ENCODE data around the gene HTR5A. TPM values are rescaled to one million over a fixed set of nuclear protein-coding genes. Genes with fewer than 3 reads are reported as not detected.

The HTR5A gene
- total RNA-seq, 1 experiment from 2014 or later, result not detected

DNA sequence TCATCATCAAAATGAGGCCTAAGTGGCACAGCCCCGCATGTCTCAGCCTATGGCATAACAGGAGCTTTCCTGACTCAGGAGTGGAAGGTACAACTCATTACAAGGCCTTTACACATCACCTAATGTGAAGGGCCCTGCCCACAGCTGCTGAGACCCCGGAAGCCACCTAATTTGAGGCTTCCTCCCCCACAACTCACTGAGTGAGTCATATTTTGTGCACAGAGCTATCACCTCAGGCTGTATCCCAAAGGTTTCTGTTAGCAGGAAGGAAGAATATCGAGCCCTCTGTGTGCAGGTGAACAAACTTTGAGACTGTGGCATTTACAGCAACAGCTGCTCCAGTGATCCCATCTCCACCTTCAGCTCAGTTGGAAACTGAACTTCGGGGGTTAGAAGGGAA, 20.6 kb downstream of the HTR5A start:
- no peak for DNase-seq (ENCODE audit: low spot score)

- DNase-seq (ENCODE audit: low spot score), result peak; percentile 4
Measured at GRCh38 chr7:155093596-155093995, 23.5 kb downstream of the HTR5A start.

DNA sequence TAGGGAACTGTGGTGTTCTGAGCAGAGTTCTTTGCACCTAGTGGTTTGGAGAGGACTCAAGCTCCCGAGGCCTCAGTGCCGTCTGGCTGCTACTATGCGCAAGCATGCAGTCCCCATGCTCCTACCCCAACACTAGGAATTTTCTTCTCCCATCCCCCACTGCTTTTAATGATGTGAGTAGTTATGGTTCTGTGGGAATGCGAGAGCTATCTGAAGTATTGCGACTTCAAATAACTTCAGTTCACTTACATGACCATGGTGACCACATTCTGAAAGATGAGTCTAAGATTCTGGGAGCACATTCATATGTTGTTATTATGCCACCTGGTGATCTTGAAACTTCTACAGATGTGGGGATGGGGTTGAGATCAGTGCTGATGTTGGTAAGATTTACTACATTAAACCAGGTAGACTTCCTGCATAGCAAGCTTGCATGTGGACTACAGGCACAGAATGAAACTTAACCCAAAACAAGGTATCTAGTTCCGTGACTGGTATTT, 24.6 kb downstream of the HTR5A start:
- DNase-seq (ENCODE audit: low spot score), result no peak

DNA sequence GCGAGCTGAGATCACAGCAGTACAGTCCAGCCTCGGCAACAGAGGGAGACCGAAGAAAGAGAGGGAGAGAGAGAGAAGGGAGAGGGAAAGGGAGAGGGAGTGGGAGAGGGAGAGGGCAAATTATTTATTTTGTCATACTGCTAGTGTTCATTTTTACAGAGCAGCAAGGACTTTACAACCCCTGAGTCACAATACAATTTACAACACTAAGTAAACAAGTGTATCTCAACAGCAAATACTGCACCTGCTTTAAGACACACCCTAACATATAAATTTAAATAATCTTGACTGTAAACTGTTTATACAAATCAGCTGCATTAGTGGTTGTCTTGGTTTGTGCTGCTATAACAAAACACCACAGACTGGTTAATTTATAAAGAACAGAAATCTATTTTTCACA, 27.2 kb downstream of the HTR5A start:
- DNase-seq (ENCODE audit: low spot score), result no peak

DNA sequence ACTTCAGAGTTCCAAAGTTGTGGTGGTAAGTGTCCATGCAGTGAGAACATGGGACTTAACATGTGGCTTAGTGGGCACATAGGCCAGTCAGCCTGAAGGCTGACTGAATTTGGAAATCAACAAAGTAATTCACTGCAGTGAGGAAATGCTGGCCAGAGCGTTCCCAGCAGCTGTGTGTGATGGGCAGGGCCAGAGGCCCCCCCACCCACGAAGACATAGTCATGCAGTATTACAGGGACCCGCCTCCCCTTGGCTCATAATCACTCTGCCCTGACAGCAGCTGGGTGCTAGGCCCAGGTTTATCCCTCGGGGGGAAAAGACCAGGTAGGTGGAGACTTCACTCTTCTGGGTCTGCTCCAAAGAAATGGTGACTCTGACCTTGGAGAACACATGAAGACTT, 33.7 kb downstream of the HTR5A start:
- DNase-seq (ENCODE audit: low spot score), result no peak

GRCh38 chr7:155104913-155105312, 34.8 kb downstream of the HTR5A start:
- no peak for DNase-seq (ENCODE audit: low spot score)

DNA sequence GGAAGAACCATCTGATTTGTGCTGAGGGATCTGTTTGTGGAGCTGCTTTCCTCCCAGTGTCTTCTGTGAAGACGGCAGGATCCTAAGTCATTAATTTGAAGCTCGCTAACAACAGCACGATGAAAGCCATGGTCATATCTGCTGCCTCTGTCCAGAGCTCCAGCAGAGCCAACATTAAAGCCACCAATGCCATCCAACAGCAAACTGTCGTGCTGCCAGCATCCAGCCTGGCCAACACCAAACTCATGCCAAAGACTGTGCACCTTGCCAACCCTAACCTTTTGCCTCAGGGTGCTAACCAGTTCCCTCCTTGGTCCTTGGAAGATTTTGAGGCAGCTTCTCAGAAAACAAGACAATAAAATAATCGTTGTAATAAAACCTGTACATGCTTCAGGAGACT, 36.2 kb downstream of the HTR5A start:
- no peak for DNase-seq (ENCODE audit: low spot score)

GRCh38 chr7:155107126-155107525, 37.0 kb downstream of the HTR5A start:
- DNase-seq (ENCODE audit: low spot score), result no peak

DNA sequence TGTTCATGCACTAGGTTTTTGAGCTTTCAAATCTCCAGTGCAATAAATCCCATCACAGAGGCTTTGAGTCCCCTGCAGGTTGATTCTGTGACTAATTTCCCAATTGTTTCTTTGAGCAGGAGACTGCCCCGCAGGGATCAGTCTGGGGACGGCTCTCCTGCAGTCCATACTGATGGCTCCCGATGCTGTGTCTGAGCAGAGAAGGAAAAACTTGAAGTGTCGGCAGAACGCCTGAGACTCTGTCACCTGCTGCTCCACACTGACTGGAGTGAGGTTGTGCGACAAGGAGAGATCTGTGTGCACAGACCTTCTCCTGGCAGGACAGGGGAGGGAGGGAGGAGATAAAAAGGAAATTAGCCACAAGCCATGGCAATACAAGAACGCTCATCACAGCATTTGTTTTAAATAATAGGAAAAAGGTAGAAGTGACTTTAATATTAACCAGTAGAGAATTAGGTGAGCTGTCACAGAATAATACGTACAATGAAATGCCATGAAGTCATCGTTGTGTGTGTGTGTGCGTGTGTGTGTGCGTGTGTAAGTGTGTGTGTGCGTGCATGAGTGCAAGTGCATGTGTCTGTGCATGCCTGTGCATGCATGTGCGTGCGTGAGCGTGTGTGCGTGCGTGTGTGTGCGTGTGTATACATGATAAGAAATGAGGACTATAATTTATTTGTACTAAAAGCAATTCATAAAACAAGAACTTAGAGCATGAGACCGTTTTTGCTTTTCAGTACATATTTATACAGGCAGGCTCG, 38.2 kb downstream of the HTR5A start:
- DNase-seq (ENCODE audit: low spot score), result no peak

GRCh38 chr7:155109121-155109520, 39.0 kb downstream of the HTR5A start:
- no peak for DNase-seq (ENCODE audit: low spot score)

- DNase-seq (ENCODE audit: low spot score), result no peak
Measured at GRCh38 chr7:155115288-155115687, 45.2 kb downstream of the HTR5A start.

DNA sequence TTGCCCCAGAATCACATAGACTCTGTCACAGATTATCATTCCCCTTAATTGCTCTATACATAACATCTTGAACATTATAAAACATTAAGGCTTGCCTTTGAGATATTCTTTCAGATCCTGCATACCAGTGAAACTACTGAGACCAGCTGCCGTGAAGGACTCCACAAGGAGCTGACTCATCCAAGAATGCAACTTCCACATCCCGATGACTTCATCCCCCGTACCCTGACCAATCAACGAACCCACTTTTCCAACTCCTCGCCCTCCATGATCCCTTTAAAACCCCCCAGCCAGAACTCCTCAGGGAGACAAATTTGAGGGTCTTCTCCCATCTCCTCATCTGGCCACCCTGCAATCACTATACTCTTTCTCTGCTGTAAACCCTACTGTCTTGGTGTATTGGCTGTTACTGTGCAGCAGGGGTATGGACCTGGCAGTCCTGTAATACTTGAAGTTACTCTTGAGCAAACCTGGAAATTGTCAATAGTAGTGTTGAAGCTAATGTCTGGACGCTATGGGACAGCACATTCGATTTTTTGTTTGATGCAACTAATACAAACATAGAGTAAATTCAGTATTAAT, 49.8 kb downstream of the HTR5A start:
- DNase-seq (ENCODE audit: low spot score), result no peak

DNA sequence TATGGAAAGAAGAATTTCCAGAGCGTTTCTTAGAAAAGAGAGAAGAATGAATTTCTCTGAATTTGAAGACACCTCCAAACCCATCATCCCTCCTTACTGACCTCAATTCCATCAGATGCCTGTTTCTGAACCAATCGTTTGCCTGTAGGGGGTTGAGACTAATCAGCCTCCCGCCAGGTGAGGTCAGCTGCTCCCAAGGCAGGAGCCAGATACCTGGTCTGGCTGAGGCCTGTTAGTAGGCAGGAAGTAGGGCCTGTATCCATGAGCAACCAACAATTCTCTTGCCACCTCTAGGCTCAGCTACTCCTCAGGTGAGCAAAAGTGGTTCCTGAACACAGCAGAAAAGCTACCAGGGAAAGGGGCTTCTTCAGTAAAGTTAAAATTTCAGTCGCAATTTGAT, 50.3 kb downstream of the HTR5A start:
- no peak for DNase-seq (ENCODE audit: low spot score)

DNA sequence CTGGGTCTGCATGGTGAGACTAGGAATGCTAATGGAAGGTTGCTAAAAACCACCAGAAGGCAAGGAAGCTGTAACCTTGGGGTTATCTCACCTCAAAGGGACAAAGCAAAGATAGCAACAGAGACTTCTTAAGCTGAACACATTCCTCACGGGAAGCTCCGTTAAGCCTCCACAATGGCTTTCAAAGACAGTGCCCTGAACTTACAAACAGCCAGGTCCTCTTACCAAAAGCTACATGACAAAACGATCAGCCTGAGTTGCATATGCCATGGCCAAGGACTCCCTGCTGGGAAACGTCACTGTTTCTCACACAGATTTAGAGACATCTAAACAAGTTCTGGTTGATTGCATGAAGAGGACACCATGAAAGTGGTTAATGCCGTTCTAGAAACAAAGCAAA, 52.7 kb downstream of the HTR5A start:
- DNase-seq (ENCODE audit: low spot score), result no peak

- DNase-seq (ENCODE audit: low spot score), result no peak
Measured at GRCh38 chr7:155123413-155123812, 53.3 kb downstream of the HTR5A start.

- DNase-seq (ENCODE audit: low spot score), result no peak
Measured at GRCh38 chr7:155124706-155125105, 54.6 kb downstream of the HTR5A start.

GRCh38 chr7:155129186-155129585, 59.1 kb downstream of the HTR5A start:
- no peak for DNase-seq (ENCODE audit: low spot score)

DNA sequence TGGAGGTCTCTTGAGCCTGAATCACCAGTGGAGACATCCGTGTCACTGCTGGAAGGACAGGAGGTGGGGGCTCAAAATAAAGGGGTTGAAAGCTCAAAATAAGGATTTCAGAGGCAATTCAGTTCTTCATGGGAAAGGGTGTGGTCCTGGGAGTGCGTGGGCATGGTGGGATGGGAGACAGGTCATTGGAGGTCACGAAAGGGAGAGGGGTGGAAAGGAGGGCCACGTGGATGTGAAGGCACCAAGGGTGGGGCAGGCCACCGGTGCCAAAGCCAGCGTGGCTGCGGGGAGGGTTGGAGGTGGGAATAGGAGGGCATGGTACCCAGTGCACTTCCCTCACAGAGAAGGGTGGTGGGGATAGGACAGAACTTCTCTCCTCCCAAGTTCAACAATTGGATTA, 59.7 kb downstream of the HTR5A start:
- DNase-seq (ENCODE audit: low spot score), result no peak

DNA sequence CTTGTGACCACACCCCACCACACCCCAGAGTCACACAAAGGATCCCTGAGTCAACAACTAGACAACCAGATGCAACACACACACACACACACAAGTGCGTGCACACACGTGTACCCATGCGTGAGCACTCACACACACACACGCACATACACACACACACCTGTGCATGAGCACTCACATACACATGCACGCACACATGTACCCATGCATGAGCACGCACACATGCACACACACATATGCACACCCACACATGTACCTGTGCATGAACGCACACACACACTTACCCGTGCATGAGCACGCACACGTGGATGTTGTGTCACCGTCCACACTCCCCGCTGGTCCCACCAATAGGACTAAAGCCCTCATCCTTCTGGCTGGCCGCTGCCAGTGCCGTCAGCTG, 60.4 kb downstream of the HTR5A start:
- DNase-seq (ENCODE audit: low spot score), result no peak

DNA sequence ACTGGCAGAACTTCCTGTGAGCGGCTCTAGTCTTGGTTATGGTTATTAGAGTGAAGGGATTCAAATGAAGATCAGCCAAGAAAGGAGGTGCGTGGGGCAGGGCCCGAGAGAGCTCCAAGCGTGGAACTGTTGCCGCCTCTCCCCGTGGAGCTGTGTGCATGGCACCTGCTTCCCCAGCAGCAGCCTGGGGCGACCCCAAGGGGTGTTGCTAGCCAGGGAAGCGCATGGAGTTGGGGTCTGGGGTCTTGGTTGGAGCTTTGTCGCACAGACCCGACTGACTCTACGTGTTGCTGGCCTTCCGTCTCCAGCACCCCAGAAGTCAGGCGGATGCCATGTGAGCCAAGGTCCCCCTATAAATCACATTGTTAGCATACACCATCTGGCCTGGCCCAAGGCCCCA, 61.0 kb downstream of the HTR5A start:
- DNase-seq (ENCODE audit: low spot score), result no peak

GRCh38 chr7:155132431-155132830, 62.3 kb downstream of the HTR5A start:
- DNase-seq (ENCODE audit: low spot score), result no peak

GRCh38 chr7:155136619-155137243, 66.6 kb downstream of the HTR5A start:
- DNase-seq (ENCODE audit: low spot score), result no peak

Data from A172 (cell line).